Upper lobe of left lung (tissue), 6 donors: ENCODE data around the gene TBC1D19. TPM values are rescaled to one million over a fixed set of nuclear protein-coding genes. Genes with fewer than 3 reads are reported as not detected.
"Not testable (repeated sequence)": the region's sequence is repeated elsewhere in the genome, so short reads cannot be mapped to it uniquely, and the experiment has no call there.

Experiments
- ATAC-seq, 2 donors: fragments of 200-7000 bp; cut with Tn5 transposase; one replicate each; pipeline ENCODE4 v1.9.1; 2022; ENCODE audit warnings: mild to moderate bottlenecking in 2 of 2, moderate library complexity in 2 of 2; ENCODE audit not compliant: low FRiP score in 2 of 2
- DNase-seq, 2 donors: peaks; one replicate each; pipeline ENCODE4 v3.0.0-alpha.2; 2019 to 2020
- H3K27ac ChIP-seq, 4 donors: fragments of 200-600 bp; sonication (generic); one replicate each; pipeline ENCODE4 v1.5.1; 2016 to 2019
- H3K27me3 ChIP-seq, 4 donors: fragments of 200-600 bp; sonication (generic); one replicate each; pipeline ENCODE4 v1.5.1; 2017 to 2019
- H3K36me3 ChIP-seq, 4 donors: fragments of 200-600 bp; sonication (generic); one replicate each; pipeline ENCODE4 v1.5.1; 2016 to 2019
- H3K4me1 ChIP-seq, 4 donors: fragments of 200-600 bp; sonication (generic); one replicate each; pipeline ENCODE4 v1.5.1; 2018 to 2019
- H3K4me3 ChIP-seq, 4 donors: fragments of 200-600 bp; sonication (generic); one replicate each; pipeline ENCODE4 v1.5.1; 2017 to 2019; ENCODE audit warnings: mild to moderate bottlenecking in 2 of 4, moderate library complexity in 1 of 4
- H3K9me3 ChIP-seq, 4 donors: fragments of 200-600 bp; sonication (generic); one replicate each; pipeline ENCODE4 v1.5.1; 2018 to 2019
- EP300 ChIP-seq, 4 donors: sonication (generic); formaldehyde crosslinking; IDR thresholded peaks; one replicate each; pipeline ENCODE4 v1.5.1; 2017; ENCODE audit warnings: antibody characterized with exemption in 4 of 4, control low read depth in 2 of 4
- POLR2A ChIP-seq, 4 donors: fragments of 450-650 bp; IDR thresholded peaks; one replicate each; pipeline ENCODE4 v1.5.1; 2016 to 2017; ENCODE audit warnings: antibody characterized with exemption in 4 of 4, mild to moderate bottlenecking in 2 of 4
- POLR2AphosphoS5 ChIP-seq, 2 donors: sonication (generic); formaldehyde crosslinking; IDR thresholded peaks; one replicate each; pipeline ENCODE4 v1.5.1; 2017; ENCODE audit warnings: antibody characterized with exemption in 2 of 2
- WGBS, 2 donors: methylation state at CpG; one replicate each; pipeline ENCODE4 v1.1.5; 2017 to 2018; 5-methylcytosine and 5-hydroxymethylcytosine counted together
- total RNA-seq, 6 donors: library from RNA; depleted of rRNA in 4 of 6; stranded (reverse); fragments of >200 nt in 4 of 6; gene quantifications; one replicate each; pipeline versions ENCODE4 v1.1.0 to v1.2.1, GENCODE V29; 2016 to 2021
- TF ChIP-seq, protein P1 (sequence below), 6 experiments: fragments of 450-650 bp in 4 of 6; fragments of 200-600 bp in 2 of 6; sonication (generic) in 2 of 6; IDR thresholded peaks; one replicate each; pipeline ENCODE4 v1.5.1; 2016 to 2019; ENCODE audit warnings: antibody characterized with exemption in 6 of 6
- donor health status: DM: no; HTN: no; CAD: no; lungs with moderate emphysema.
- donor health status: DM: no; HTN: yes; CAD: no; lungs with severe emphysema.

Gene TBC1D19
- total RNA-seq, 6 donors from 2014 or later: 6.8 to 35.6 (median 11.8) TPM

DNA sequence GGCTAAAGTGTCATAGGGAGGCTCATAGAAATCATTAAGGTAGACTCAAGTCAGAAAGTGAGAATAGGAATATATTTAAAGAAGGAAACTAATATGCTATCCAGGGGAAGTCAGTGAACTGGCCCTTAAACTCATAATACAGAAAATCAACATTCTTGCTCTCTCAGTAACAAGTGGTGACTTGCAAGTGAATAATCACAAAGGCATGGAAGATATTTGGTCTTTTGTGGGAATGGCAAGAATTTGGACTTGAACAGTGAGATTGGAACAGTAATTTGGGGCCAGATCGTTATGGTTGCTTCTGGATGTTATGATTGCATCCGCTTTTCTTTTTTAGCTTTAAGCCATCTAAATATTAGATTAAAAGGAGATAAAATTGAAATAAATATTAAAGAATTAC lies 103.8 kb downstream of the TBC1D19 start:
- no peak for TF ChIP-seq POLR2AphosphoS5 (IDR thresholded peaks at IDR 0.05)
- no peak for TF ChIP-seq POLR2A (IDR thresholded peaks at IDR 0.05)
- TF ChIP-seq EP300 (IDR thresholded peaks at IDR 0.05): no peak
- TF ChIP-seq, protein P1, sequence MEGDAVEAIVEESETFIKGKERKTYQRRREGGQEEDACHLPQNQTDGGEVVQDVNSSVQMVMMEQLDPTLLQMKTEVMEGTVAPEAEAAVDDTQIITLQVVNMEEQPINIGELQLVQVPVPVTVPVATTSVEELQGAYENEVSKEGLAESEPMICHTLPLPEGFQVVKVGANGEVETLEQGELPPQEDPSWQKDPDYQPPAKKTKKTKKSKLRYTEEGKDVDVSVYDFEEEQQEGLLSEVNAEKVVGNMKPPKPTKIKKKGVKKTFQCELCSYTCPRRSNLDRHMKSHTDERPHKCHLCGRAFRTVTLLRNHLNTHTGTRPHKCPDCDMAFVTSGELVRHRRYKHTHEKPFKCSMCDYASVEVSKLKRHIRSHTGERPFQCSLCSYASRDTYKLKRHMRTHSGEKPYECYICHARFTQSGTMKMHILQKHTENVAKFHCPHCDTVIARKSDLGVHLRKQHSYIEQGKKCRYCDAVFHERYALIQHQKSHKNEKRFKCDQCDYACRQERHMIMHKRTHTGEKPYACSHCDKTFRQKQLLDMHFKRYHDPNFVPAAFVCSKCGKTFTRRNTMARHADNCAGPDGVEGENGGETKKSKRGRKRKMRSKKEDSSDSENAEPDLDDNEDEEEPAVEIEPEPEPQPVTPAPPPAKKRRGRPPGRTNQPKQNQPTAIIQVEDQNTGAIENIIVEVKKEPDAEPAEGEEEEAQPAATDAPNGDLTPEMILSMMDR (IDR thresholded peaks at IDR 0.05): no peak
- Histone ChIP-seq H3K9me3 (no peaks in the 10 kb centered on the region), H3K27me3 (no peaks in the 10 kb centered on the region), H3K4me1 (no peaks in the 10 kb centered on the region), H3K4me3 (no peak overlapping the region), H3K36me3 (no peaks in the 10 kb centered on the region), H3K27ac (no peak overlapping the region)
- DNase-seq (no peak), ATAC-seq (no peak)
- WGBS, 2 donors: 80 to 82% methylated on average over 2 of the region's 2 CpGs

DNA sequence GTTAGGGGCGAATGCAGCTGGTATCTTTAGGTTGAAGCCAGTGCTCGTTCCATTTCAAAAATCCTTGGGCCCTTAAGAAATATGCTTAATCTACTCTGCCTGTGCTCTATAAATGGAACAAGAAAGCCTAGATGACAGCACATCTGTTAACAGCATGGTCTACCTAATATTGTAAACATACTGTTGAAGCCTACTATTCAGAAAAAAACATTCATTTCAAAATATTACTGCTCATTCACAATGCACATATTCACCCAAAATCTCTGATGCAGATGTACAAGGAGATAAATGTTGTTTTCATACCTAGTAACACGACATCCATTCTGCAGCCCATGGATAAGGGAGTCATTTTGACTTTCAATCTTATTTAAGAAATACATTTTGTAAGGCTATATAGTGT lies 106.6 kb downstream of the TBC1D19 start:
- H3K27me3 ChIP-seq: no peaks in the 10 kb centered on the region
- H3K36me3 ChIP-seq: no peaks in the 10 kb centered on the region
- no peaks in the 10 kb centered on the region for H3K4me1 ChIP-seq
- DNase-seq (no peak), ATAC-seq (no peak)
- H3K27ac ChIP-seq: no peak overlapping the region
- whole genome bisulfite sequencing, 2 donors: 64 to 82% methylated on average over 3 of the region's 3 CpGs
- no peaks in the 10 kb centered on the region for H3K9me3 ChIP-seq
- H3K4me3 ChIP-seq: no peak overlapping the region
- TF ChIP-seq, protein P1 (IDR thresholded peaks at IDR 0.05): no peak
- no peak for TF ChIP-seq POLR2AphosphoS5 (IDR thresholded peaks at IDR 0.05)
- no peak for TF ChIP-seq POLR2A (IDR thresholded peaks at IDR 0.05)
- no peak for TF ChIP-seq EP300 (IDR thresholded peaks at IDR 0.05)

DNA sequence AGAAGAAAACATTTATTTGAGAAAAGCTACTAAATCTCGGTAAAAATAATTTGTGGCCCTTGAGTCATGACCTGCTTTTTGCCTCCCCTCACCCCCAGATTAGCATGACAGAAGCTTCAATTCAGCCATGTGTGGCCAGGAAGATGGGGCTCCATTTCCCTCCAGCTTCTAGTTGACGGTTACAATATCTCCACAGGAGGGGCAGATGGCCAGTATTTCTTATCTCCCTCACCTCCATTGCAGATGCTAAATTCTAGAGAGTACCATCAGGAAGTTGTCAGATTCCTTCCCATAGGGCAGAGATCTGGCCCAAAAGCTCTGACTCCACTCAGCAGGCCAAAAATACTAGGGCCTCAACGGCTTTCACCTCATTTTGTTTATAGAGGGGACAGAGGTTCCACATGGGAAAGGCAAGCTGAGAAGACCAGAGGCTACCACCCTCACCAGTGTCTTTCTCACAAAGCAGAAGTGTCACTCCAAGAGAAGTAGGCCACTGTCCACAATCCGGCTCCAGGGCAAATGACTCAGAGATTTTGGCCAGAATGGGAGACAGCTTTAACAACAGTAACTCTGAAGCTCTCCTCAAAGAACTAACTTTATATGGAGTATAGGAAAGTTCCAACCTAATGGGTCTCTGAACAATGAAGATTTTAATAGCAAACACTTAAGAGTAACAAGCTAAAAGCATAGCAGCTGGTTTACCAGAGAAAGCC lies 108.3 kb downstream of the TBC1D19 start:
- no peaks in the 10 kb centered on the region for H3K4me1 ChIP-seq
- no peak overlapping the region for H3K4me3 ChIP-seq
- H3K27me3 ChIP-seq: no peaks in the 10 kb centered on the region
- TF ChIP-seq POLR2A (IDR thresholded peaks at IDR 0.05) (no peak), POLR2AphosphoS5 (IDR thresholded peaks at IDR 0.05) (no peak)
- TF ChIP-seq, protein P1 (IDR thresholded peaks at IDR 0.05): no peak
- H3K9me3 ChIP-seq: no peaks in the 10 kb centered on the region
- no peak overlapping the region for H3K27ac ChIP-seq
- no peaks in the 10 kb centered on the region for H3K36me3 ChIP-seq
- 87 to 88% methylated on average over 4 of the region's 4 CpGs for WGBS, 2 donors
- DNase-seq (no peak), ATAC-seq (no peak)

DNA sequence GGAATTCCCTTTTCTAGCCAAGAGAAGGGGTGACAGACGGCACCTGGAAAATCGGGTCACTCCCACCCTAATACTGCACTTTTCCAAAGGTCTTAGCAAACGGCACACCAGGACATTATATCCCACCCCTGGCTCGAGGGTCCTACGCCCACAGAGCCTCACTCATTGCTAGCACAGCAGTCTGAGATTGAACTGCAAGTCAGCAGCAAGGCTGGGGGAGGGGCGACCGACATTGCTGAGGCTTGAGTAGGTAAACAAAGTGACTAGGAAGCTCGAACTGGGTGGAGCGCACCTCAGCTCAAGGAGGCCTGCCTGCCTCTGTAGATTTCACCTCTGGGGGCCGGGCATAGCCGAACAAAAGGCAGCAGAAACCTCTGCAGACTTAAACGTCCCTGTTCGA lies 110.2 kb downstream of the TBC1D19 start:
- not testable (repeated sequence) for H3K9me3 ChIP-seq, H3K4me1 ChIP-seq, ATAC-seq, H3K27ac ChIP-seq, H3K36me3 ChIP-seq, DNase-seq, H3K4me3 ChIP-seq, H3K27me3 ChIP-seq
- 96 to 97% methylated on average over 13 of the region's 13 CpGs for WGBS, 2 donors

DNA sequence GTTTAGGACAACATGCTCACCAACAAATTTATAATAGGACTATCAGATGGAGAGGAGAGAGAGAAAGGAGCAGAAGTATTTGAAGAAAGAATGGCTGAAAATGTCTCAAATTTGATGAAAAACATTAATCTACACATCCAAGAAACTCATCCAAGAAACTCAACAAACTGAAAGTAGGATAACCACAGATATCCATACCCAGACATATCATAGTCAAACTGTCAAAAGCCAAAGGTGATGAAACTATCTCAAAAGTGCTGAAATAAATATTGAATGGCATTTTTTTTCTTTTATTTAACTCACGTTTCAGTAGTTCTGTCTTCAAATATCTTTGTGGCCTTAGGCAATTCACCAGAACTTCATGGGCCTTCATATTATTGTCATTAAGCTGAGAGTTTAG lies 116.2 kb downstream of the TBC1D19 start:
- 89% methylated on average over 1 of the region's 1 CpG for WGBS, 2 donors
- no peaks in the 10 kb centered on the region for H3K27me3 ChIP-seq
- no peak overlapping the region for H3K27ac ChIP-seq
- TF ChIP-seq, protein P1 (IDR thresholded peaks at IDR 0.05): no peak
- TF ChIP-seq EP300 (IDR thresholded peaks at IDR 0.05) (no peak), POLR2AphosphoS5 (IDR thresholded peaks at IDR 0.05) (no peak), POLR2A (IDR thresholded peaks at IDR 0.05) (no peak)
- no peaks in the 10 kb centered on the region for H3K4me1 ChIP-seq
- DNase-seq: no peak
- H3K4me3 ChIP-seq: no peak overlapping the region
- H3K36me3 ChIP-seq: no peaks in the 10 kb centered on the region
- no peak for ATAC-seq
- no peaks in the 10 kb centered on the region for H3K9me3 ChIP-seq
